GM10248 (cell line): ENCODE measurements around the gene RNF224.

Source experiments
- CTCF ChIA-PET: fragments of 300-600 bp; sonication (Branson Sonifier 250); formaldehyde crosslinking; extraction: SDS; loops from one replicate; lab custom pipeline; 2021; ENCODE audit warnings: antibody characterized with exemption; lab: Yijun Ruan, JAX
- POLR2A ChIA-PET: fragments of 350-650 bp; sonication (Branson Sonifier 250); formaldehyde crosslinking; extraction: SDS; loops from one replicate; lab custom pipeline; 2020; ENCODE audit warnings: antibody characterized with exemption; lab: Yijun Ruan, JAX
- DNase-seq: peaks from one replicate; pipeline ENCODE4 v3.0.0; 2012; ENCODE audit errors: extremely low spot score
- CTCF ChIP-seq: IDR thresholded peaks from 2 replicates; pipeline ENCODE4 v1.5.1; 2012; ENCODE audit warnings: mild to moderate bottlenecking, low read depth; ENCODE audit errors: extremely low read depth, missing control alignments, control extremely low read depth

Gene RNF224

GRCh38 chr9:137277329-137278041, 50.2 kb downstream of the RNF224 start, which contains the start of gene TOR4A:
TSS of gene TOR4A (plus strand) at chr9:137277726. CDS start at chr9:137278690, 964 bp downstream.
- ChIA-PET CTCF (interaction anchor here (0.7 to 2.4 kb wide), 7 partner anchors 8 to 209 kb away, joined by 3 to 11 read pairs (median 4); partner anchors contain the start of gene NRARP), POLR2A (interaction anchor here (0.6 to 2.0 kb wide), 6 partner anchors 10 to 346 kb away, joined by 3 to 7 read pairs (median 4); partner anchors contain the start of gene NRARP)
- DNase-seq, result peak; percentile 93
- TF ChIP-seq CTCF, result peak; percentile 37

DNA sequence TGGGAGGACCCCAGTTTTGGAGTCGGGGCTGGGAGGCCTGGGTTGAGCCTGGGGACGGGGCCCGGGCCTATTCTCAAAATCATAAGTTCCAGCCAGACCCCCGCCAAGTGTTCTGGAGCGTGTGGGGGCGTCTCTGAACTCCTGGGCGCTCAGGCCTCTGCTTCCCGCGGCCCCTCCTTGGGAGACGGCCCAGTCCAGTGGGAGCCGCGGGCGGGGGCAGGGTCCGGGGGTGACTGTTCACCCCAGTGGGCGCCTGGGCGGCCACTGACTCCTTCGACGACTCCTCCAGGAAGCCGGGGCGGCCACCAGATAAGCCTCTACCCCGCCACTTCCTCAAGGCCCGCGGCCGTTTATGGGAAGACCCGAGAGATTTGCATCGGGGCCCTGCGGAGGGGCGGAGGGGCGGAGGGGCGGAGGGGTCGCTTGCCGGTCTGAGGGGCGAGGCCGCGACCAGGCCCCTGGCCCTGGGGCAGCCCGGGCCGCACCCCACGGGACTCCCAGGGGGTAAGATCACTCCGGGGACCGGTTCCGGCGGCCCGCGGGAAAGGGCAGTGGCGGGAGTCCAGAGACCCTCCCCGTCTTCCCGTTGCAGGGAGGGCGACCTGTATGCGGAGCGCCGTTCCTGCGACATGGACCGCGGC, 50.9 kb downstream of the RNF224 start:
- ChIA-PET CTCF (interaction anchor here (0.7 to 2.4 kb wide), 5 partner anchors 8 to 41 kb away, joined by 3 to 11 read pairs (median 4); partner anchors contain the start of gene NRARP), POLR2A (interaction anchor here (1.0 to 2.0 kb wide), 3 partner anchors 9 to 36 kb away, joined by 3 to 7 read pairs (median 6); partner anchors contain the start of gene NRARP)
- no peak for TF ChIP-seq CTCF
- no peak for DNase-seq
